NB4 (cell line): Measurements from ENCODE around the gene NAA20.
A peak's percentile ranks its signal among the peaks of the same experiment; 100 is the strongest.

Experiments
- DNase-seq: peaks from one replicate; pipeline ENCODE4 v3.0.0; 2010; ENCODE audit warnings: low read depth
- H3K4me3 ChIP-seq: one replicate; pipeline ENCODE4 v1.5.1; 2011; ENCODE audit warnings: mild to moderate bottlenecking, low read depth, low read length, moderate library complexity
- MYC ChIP-seq: IDR thresholded peaks from 2 replicates; pipeline ENCODE4 v1.6.1; 2011; ENCODE audit warnings: low read depth, low read length
- POLR2A ChIP-seq: IDR thresholded peaks from 2 replicates; pipeline ENCODE4 v1.6.1; 2011; ENCODE audit warnings: mild to moderate bottlenecking; ENCODE audit not compliant: insufficient read length; ENCODE audit errors: extremely low read depth
- TF ChIP-seq, protein P1 (sequence below): IDR thresholded peaks from 2 replicates; pipeline ENCODE4 v1.6.1; 2011; ENCODE audit warnings: low read depth, low read length
- TF ChIP-seq, protein P2 (sequence below): IDR thresholded peaks from one replicate; pipeline ENCODE4 v1.5.1; 2012; ENCODE audit warnings: low read depth, low read length

NAA20 gene

DNA sequence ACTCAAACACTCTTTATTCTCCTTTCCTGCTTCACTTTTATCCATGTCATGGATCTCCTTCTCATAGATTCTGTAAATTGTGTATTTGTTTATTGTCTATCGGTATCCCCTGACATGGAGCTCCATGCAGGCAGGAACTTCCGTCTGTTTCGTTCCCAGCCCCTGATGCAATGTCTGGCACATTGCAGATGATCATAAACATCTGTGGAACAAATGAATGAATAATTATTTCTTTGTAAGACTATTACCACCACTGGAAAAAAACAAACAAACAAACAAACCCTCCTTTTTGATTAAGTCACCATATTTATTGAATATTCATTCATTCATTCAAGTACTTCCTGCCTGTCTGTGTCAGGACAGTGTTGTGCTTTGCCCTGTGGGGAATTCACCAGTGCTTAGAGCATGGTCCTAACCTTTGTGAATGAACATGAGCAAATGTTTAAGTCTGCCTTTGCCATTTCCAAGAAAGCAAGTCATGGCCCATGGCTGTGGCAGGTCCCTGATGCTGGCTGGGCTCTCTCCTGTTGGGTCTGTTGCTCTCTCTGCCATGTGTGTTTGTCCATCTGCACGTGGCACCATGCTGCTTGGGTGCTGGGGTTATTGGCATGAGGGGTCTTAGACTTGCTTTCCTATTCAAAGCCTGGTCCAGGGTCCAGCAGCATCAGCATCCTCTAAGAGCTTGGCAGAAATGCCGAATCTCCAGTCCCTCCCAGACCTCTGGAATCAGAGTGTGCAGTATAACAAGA is 47.5 kb upstream of the NAA20 start:
- TF ChIP-seq, protein P1, sequence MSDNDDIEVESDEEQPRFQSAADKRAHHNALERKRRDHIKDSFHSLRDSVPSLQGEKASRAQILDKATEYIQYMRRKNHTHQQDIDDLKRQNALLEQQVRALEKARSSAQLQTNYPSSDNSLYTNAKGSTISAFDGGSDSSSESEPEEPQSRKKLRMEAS: peak; percentile 37; the same call in 1 of the 2 replicates
- no peak for TF ChIP-seq POLR2A
- H3K4me3 ChIP-seq: no peak overlapping the region
- no peak for DNase-seq

DNA sequence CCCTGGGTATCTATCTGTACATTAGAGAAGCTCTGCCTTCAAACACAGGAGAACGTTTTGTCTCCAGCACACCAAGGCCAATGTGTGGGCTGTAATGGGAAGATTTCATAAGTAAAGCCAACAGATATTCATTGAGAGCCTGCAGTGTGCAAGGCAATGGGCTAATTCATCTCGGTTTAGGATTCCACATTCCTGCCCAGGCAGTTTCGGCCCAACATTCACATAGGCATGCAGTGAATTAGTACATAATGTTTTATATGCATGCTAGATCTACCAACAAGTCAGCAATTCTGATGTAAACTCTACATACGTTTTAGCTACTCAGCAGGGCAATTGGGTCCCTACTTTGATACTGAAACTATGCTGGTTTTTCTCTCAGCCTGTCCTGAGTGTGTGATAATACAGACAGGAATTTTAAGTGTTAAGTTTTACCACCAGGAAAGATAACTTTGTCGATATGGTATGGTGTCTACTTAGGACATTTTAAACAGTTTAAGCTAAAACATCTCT is 46.9 kb upstream of the NAA20 start:
- no peak for DNase-seq
- TF ChIP-seq POLR2A (no peak), MYC (no peak)
- TF ChIP-seq, protein P2, sequence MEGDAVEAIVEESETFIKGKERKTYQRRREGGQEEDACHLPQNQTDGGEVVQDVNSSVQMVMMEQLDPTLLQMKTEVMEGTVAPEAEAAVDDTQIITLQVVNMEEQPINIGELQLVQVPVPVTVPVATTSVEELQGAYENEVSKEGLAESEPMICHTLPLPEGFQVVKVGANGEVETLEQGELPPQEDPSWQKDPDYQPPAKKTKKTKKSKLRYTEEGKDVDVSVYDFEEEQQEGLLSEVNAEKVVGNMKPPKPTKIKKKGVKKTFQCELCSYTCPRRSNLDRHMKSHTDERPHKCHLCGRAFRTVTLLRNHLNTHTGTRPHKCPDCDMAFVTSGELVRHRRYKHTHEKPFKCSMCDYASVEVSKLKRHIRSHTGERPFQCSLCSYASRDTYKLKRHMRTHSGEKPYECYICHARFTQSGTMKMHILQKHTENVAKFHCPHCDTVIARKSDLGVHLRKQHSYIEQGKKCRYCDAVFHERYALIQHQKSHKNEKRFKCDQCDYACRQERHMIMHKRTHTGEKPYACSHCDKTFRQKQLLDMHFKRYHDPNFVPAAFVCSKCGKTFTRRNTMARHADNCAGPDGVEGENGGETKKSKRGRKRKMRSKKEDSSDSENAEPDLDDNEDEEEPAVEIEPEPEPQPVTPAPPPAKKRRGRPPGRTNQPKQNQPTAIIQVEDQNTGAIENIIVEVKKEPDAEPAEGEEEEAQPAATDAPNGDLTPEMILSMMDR: no peak
- TF ChIP-seq, protein P1: no peak
- H3K4me3 ChIP-seq: no peak overlapping the region

DNA sequence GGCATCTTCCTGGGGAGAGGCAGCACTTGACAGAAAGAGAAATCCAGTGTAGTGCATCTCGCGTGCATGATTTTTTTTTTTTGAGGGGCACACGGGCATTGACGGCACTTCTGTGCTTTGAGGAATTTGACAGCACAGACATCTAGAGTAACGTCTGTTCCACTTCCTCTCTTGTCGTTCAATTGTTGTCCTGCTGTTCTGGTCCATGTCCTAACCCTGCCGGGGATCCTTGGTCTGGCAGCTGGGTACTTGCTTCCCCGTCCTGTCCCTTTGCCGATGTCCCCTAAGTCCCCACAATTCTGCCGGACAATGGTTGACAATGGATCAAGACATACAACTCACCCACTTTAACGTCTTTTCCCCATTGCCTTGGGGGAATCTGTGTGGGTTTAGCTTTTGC is 46.0 kb upstream of the NAA20 start:
- DNase-seq: peak; percentile 35
- TF ChIP-seq POLR2A: no peak
- TF ChIP-seq, protein P2: no peak
- TF ChIP-seq, protein P1: no peak
- no peak for TF ChIP-seq MYC

DNA sequence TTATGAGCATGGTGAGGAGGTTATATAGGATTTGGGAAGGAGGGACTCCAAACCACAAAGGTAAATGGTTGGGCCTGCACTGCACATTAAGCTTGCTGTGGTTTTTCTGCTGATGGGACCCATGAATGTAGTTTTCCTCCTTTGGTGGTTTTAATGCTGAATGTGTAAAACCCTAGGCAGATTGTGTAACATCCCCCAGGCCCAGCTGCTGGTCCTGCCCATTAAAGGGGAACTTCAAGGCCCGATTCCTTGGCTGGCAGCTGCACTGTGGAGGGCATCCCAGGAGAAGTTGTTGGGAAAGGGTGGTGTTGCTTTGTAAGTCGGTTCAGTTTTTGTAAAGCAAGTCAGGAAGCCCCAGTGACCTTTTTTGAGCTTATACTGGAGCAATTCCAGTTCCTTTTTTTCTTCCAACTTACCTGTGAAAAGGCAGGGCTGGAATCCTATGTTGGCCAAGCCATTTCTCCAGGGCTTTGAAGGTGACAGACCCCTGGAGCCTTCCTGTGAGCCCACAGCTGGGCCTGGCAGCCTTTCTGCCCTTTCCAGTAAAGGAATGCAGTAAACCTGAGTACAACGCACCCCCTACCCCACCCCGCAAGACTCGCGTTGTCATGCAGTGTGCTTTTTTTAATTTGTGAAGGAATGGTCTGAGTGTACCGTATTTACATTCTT is 43.1 kb upstream of the NAA20 start:
- H3K4me3 ChIP-seq: no peak overlapping the region
- TF ChIP-seq, protein P1: peak; percentile 46
- TF ChIP-seq MYC (peak; percentile 54; the same call in 1 of the 2 replicates), POLR2A (no peak)
- TF ChIP-seq, protein P2: no peak
- peak; percentile 92 for DNase-seq

More for the DNA sequence above, 46.0 kb upstream of the NAA20 start:
- H3K4me3 ChIP-seq: no peak overlapping the region

GRCh38 chr20:19974630-19975435 is 42.3 kb upstream of the NAA20 start:
- H3K4me3 ChIP-seq: peak overlapping the region; percentile 37
- peak; percentile 69; the same call in 1 of the 2 replicates for TF ChIP-seq MYC
- TF ChIP-seq, protein P2: no peak
- TF ChIP-seq, protein P1: peak; percentile 68
- DNase-seq: peak; percentile 93
